HG02759 (cell line): Measurements from ENCODE around the gene GPSM3.
A peak's percentile ranks its signal among the peaks of the same experiment; 100 is the strongest.

Experiments
- ATAC-seq: cut with Tn5 transposase; IDR thresholded peaks from one replicate; pipeline ENCODE4 v1.9.1; 2021; ENCODE audit warnings: mild to moderate bottlenecking, moderate library complexity; ENCODE audit not compliant: unreplicated experiment

GPSM3 gene

GRCh38 chr6:32175711-32176475, 16.6 kb downstream of the GPSM3 start, which contains the start of gene AGPAT1:
Gene AGPAT1 (minus strand): TSS chr6:32176084. CDS start chr6:32171496, 4,588 bp downstream.
- ATAC-seq: peak; percentile 47

GRCh38 chr6:32175322-32175710, 17.1 kb downstream of the GPSM3 start:
- no peak for ATAC-seq

GRCh38 chr6:32174416-32174815, 18.0 kb downstream of the GPSM3 start:
- ATAC-seq: no peak

- no peak for ATAC-seq
Measured at GRCh38 chr6:32173051-32173727, 19.3 kb downstream of the GPSM3 start.

- ATAC-seq: no peak
Measured at GRCh38 chr6:32171234-32171633, 21.2 kb downstream of the GPSM3 start.

- ATAC-seq: no peak
Measured at GRCh38 chr6:32170294-32170693, 22.1 kb downstream of the GPSM3 start.

GRCh38 chr6:32168807-32169591, 23.4 kb downstream of the GPSM3 start:
- ATAC-seq: no peak

GRCh38 chr6:32168350-32168749, 24.1 kb downstream of the GPSM3 start:
- ATAC-seq: no peak

GRCh38 chr6:32167761-32168262, 24.6 kb downstream of the GPSM3 start:
- no peak for ATAC-seq

GRCh38 chr6:32167154-32167760, 25.2 kb downstream of the GPSM3 start:
- no peak for ATAC-seq

GRCh38 chr6:32166411-32167061, 25.9 kb downstream of the GPSM3 start:
- no peak for ATAC-seq

- no peak for ATAC-seq
Measured at GRCh38 chr6:32164295-32164694, 28.1 kb downstream of the GPSM3 start, which contains the start of gene EGFL8. Gene EGFL8 (plus strand): TSS chr6:32164595. CDS start chr6:32166166, 1,571 bp downstream.

- ATAC-seq: no peak
Measured at GRCh38 chr6:32163559-32164258, 28.7 kb downstream of the GPSM3 start.

GRCh38 chr6:32158052-32158451, 34.4 kb downstream of the GPSM3 start:
- ATAC-seq: no peak

- ATAC-seq: no peak
Measured at GRCh38 chr6:32156891-32157290, 35.6 kb downstream of the GPSM3 start.

- ATAC-seq: peak; percentile 64
Measured at GRCh38 chr6:32154514-32155161, 37.8 kb downstream of the GPSM3 start.

GRCh38 chr6:32153564-32154513, 38.6 kb downstream of the GPSM3 start, which contains the start of gene PPT2:
Gene PPT2 (plus strand): TSS chr6:32154141. CDS start chr6:32154595, 454 bp downstream.
- peak; percentile 40 for ATAC-seq
